ENCODE data around the gene CAMK1D. TPM values are rescaled to one million over a fixed set of nuclear protein-coding genes. Genes with fewer than 3 reads are reported as not detected.
"Not testable (repeated sequence)": the region's sequence is repeated elsewhere in the genome, so short reads cannot be mapped to it uniquely, and the experiment has no call there.

CAMK1D gene
- total RNA-seq, 3 donors from 2014 or later = 20.6 to 48.5 (median 32.8) TPM

DNA sequence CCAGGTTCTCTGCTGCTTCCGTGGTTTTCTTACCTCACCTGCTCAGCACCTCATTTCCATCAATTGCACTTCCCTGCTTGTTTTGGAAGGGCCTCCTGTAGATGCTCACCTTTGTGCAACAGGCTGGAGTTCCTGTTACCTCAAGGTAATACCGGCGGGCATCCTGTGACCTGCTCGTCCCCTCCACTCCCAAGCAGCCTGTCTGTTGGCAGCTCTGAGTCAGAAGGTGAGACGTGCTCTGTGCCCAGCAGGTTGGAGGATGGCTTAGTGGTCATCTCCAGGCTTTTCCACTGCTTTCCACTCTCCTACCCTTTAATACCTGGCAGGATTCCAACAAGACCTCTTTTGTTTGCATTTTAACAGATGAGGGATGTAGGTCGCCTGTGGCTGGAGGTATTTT, 86.0 kb downstream of the CAMK1D start:
- Histone ChIP-seq H3K4me3 (no peak overlapping the region), H3K4me1 (ENCODE audit: low read depth) (peaks cover 15% of the 10 kb centered on the region), H3K9me3 (no peaks in the 10 kb centered on the region), H3K36me3 (ENCODE audit: low read depth) (no peaks in the 10 kb centered on the region)
- TF ChIP-seq, protein P1, sequence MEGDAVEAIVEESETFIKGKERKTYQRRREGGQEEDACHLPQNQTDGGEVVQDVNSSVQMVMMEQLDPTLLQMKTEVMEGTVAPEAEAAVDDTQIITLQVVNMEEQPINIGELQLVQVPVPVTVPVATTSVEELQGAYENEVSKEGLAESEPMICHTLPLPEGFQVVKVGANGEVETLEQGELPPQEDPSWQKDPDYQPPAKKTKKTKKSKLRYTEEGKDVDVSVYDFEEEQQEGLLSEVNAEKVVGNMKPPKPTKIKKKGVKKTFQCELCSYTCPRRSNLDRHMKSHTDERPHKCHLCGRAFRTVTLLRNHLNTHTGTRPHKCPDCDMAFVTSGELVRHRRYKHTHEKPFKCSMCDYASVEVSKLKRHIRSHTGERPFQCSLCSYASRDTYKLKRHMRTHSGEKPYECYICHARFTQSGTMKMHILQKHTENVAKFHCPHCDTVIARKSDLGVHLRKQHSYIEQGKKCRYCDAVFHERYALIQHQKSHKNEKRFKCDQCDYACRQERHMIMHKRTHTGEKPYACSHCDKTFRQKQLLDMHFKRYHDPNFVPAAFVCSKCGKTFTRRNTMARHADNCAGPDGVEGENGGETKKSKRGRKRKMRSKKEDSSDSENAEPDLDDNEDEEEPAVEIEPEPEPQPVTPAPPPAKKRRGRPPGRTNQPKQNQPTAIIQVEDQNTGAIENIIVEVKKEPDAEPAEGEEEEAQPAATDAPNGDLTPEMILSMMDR (IDR thresholded peaks at IDR 0.05) = no peak
- intact Hi-C loops (cut with DNase I, micrococcal nuclease) = no loop called here
- ATAC-seq = no peak
- no peak for DNase-seq

DNA sequence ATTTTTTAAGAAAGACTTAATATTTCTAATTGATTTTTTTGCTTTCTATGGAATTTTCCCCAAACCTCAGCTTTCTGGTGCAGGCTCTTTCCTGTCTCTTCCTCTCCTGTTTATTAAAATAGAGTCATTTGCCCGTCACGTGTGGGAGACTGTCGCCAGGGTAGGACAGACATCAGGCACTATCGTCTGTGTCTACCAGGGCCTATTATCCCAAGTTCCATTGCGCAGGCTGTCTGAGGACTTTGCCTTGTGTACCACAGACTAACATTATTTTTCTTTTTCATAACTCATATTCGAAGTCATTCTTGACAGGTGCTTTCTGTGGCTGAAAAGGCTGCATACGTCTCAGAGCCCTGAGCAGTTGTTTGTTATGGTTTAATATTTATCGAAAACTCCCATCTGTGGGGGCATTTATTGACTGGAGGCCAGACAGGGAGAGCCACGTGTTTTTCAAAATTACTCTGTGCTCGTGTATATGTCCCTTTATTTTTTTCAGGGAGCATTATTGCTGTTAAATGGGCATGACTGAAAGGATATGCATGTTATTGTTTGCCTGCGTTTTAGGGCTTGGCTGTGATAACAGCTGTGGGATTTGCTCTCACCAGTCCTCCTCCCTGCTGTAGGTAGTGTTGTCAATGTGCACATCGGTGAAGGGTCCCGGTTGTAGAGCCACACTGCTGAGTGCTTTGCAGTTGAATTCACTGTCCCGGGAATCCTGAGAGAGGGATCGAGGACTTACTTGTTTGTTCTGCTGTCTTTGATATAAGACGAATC, 89.8 kb downstream of the CAMK1D start:
- intact Hi-C loops (cut with DNase I, micrococcal nuclease) = no loop called here
- H3K36me3 ChIP-seq (ENCODE audit: low read depth) = no peaks in the 10 kb centered on the region
- no peak overlapping the region for H3K4me3 ChIP-seq
- H3K9me3 ChIP-seq = no peaks in the 10 kb centered on the region
- TF ChIP-seq, protein P1 (IDR thresholded peaks at IDR 0.05) = no peak
- DNase-seq = peak in 1 of 3 donors; percentile 66
- ATAC-seq = peak; percentile 55
- H3K4me1 ChIP-seq (ENCODE audit: low read depth) = peaks cover 13% of the 10 kb centered on the region

GRCh38 chr10:12439767-12440166, 90.4 kb downstream of the CAMK1D start:
- intact Hi-C loops (cut with DNase I, micrococcal nuclease); DNase-seq; H3K36me3 ChIP-seq (ENCODE audit: low read depth); ATAC-seq; H3K4me3 ChIP-seq; H3K9me3 ChIP-seq: not testable (repeated sequence)
- peaks cover 12% of the 10 kb centered on the region for H3K4me1 ChIP-seq (ENCODE audit: low read depth)

GRCh38 chr10:12443026-12443425, 93.7 kb downstream of the CAMK1D start:
- intact Hi-C loops (cut with DNase I, micrococcal nuclease) = no loop called here
- Histone ChIP-seq H3K9me3 (no peaks in the 10 kb centered on the region), H3K36me3 (ENCODE audit: low read depth) (no peaks in the 10 kb centered on the region), H3K4me1 (ENCODE audit: low read depth) (peaks cover 18% of the 10 kb centered on the region), H3K4me3 (no peak overlapping the region)
- DNase-seq (no peak), ATAC-seq (no peak)
- TF ChIP-seq, protein P1 (IDR thresholded peaks at IDR 0.05) = no peak

DNA sequence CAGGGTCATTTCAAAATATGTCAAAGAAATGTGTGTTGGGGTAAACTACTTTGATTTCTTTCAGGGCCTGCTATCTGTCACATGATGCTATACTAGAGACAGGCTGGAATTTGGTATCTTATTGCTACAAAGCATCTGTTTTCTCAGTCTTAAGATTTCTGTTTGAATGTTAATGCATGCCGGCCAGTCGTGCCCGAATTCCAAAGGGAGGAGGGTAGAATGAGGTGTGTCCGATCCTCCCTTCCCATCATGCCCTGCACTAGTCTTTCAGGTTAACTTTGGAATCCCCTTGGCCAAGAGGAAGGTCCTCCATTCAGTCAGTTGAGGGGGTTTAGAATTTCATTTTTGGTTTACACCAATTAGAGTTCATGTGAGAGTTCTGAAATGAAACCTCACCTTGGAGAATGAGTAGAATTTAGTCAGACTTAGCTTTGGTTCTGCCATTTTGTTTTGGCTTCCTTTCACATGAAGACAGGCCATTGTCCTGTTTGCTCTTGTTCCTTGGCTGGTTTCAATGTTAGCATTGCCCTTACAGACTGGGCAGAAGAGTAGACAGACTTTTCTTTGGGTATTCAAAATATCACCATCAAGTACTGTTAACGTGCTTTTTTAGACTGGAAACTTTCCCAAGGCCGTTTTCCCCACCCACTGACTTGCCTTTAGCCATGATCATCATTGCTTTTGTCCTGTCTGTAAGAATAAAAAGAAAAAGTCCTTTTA, 95.8 kb downstream of the CAMK1D start:
- peak in 1 of 3 donors; percentile 61 for DNase-seq
- ATAC-seq = no peak
- Histone ChIP-seq H3K4me3 (no peak overlapping the region), H3K4me1 (ENCODE audit: low read depth) (peaks cover 22% of the 10 kb centered on the region), H3K9me3 (no peaks in the 10 kb centered on the region), H3K36me3 (ENCODE audit: low read depth) (no peaks in the 10 kb centered on the region)
- intact Hi-C loops (cut with DNase I, micrococcal nuclease) = no loop called here
- TF ChIP-seq, protein P1 (IDR thresholded peaks at IDR 0.05) = no peak

GRCh38 chr10:12445701-12446334, 96.5 kb downstream of the CAMK1D start:
- ATAC-seq (peak; percentile 86), DNase-seq (no peak)
- intact Hi-C loops (cut with DNase I, micrococcal nuclease) = no loop called here
- TF ChIP-seq, protein P1 (IDR thresholded peaks at IDR 0.05) = no peak
- Histone ChIP-seq H3K4me1 (ENCODE audit: low read depth) (peaks cover 22% of the 10 kb centered on the region), H3K4me3 (no peak overlapping the region), H3K36me3 (ENCODE audit: low read depth) (no peaks in the 10 kb centered on the region), H3K9me3 (no peaks in the 10 kb centered on the region)

All from mucosa of descending colon (tissue), 3 donors.